K562 (cell line): Measurements from ENCODE around the gene ARMH1. TPM values are rescaled to one million over a fixed set of nuclear protein-coding genes. Genes with fewer than 3 reads are reported as not detected.

Experiments used
- ATF2 ChIP-seq: sonication (generic); formaldehyde crosslinking; IDR thresholded peaks from 2 replicates; pipeline ENCODE4 v1.8.1; 2022; ENCODE audit warnings: missing genetic modification reagents
- BCLAF1 ChIP-seq, 2 experiments: fragments of 450-650 bp in 1 of 2; IDR thresholded peaks; 2 replicates each; pipeline ENCODE4 v1.6.1; 2011 to 2017; ENCODE audit warnings: low read depth in 2 of 2, antibody characterized with exemption in 1 of 2, borderline replicate concordance in 1 of 2, low read length in 1 of 2, mild to moderate bottlenecking in 1 of 2, mixed read lengths in 1 of 2; ENCODE audit not compliant: control insufficient read depth in 1 of 2
- CBX3 ChIP-seq, 2 experiments: IDR thresholded peaks; 1 replicate in 1 of 2; 2 replicates in 1 of 2; pipeline ENCODE4 v1.6.1; 2012; ENCODE audit warnings: inconsistent platforms in 2 of 2, low read length in 2 of 2, borderline replicate concordance in 1 of 2, control low read depth in 1 of 2
- CHD4 ChIP-seq: fragments of 200-600 bp; sonication (generic); IDR thresholded peaks from 3 replicates; pipeline ENCODE4 v1.6.1; 2012; ENCODE audit warnings: low read depth, mild to moderate bottlenecking, mixed read lengths, low read length, inconsistent platforms; ENCODE audit not compliant: insufficient read depth, insufficient replicate concordance, poor library complexity, severe bottlenecking
- DIDO1 ChIP-seq: fragments of 450-650 bp; IDR thresholded peaks from 2 replicates; pipeline ENCODE4 v1.6.1; 2016; ENCODE audit warnings: low read depth, missing biosample characterization, missing genetic modification characterization
- DNMT1 ChIP-seq: fragments of 450-650 bp; IDR thresholded peaks from 2 replicates; pipeline ENCODE4 v1.6.1; 2016; ENCODE audit warnings: antibody characterized with exemption, mild to moderate bottlenecking
- FOXA1 ChIP-seq: fragments of 450-650 bp; IDR thresholded peaks from 2 replicates; pipeline ENCODE4 v1.6.1; 2016; ENCODE audit warnings: mild to moderate bottlenecking, borderline replicate concordance
- HDAC1 ChIP-seq, 2 experiments: fragments of 450-650 bp; IDR thresholded peaks; 2 replicates each; pipeline ENCODE4 v1.6.1; 2016 to 2017; ENCODE audit warnings: inconsistent platforms in 1 of 2, mild to moderate bottlenecking in 1 of 2, moderate library complexity in 1 of 2
- KLF6 ChIP-seq: fragments of 250-450 bp; sonication (Bioruptor Pico); IDR thresholded peaks from 2 replicates; pipeline ENCODE4 v1.4.0; 2020; ENCODE audit warnings: mild to moderate bottlenecking, moderate library complexity, borderline replicate concordance
- MCM2 ChIP-seq: fragments of 450-650 bp; IDR thresholded peaks from 2 replicates; pipeline ENCODE4 v1.6.1; 2017; ENCODE audit warnings: low read depth, mild to moderate bottlenecking
- POLR2A ChIP-seq: fragments of 450-650 bp; conservative IDR thresholded peaks from 2 replicates; pipeline ENCODE4 v1.6.1; 2016
- SMAD1 ChIP-seq: fragments of 150-350 bp; IDR thresholded peaks from 2 replicates; pipeline ENCODE4 v1.6.1; 2014; ENCODE audit warnings: low read length, low read depth; ENCODE audit not compliant: partially characterized antibody
- SMARCB1 ChIP-seq: IDR thresholded peaks from 2 replicates; pipeline ENCODE4 v1.6.1; 2011; ENCODE audit warnings: improper control_type of control experiment, low read depth; ENCODE audit not compliant: insufficient read length
- ZBTB26 ChIP-seq: fragments of 450-650 bp; formaldehyde crosslinking; IDR thresholded peaks from 2 replicates; pipeline ENCODE4 v1.4.0; 2022; ENCODE audit warnings: missing genetic modification characterization
- ZNF436 ChIP-seq: fragments of 250-450, 450-650 bp; sonication (Bioruptor Pico); formaldehyde crosslinking; IDR thresholded peaks from 2 replicates; pipeline ENCODE4 v1.7.0; 2020; ENCODE audit warnings: mild to moderate bottlenecking
- ZNF445 ChIP-seq: fragments of 250-450 bp; sonication (Bioruptor Pico); IDR thresholded peaks from 2 replicates; pipeline ENCODE4 v1.4.0; 2020; ENCODE audit warnings: low read depth, mild to moderate bottlenecking, moderate library complexity
- ZNF511 ChIP-seq: sonication (generic); formaldehyde crosslinking; IDR thresholded peaks from 2 replicates; pipeline ENCODE4 v1.8.0; 2022; ENCODE audit warnings: mild to moderate bottlenecking, missing genetic modification reagents
- ZNF584 ChIP-seq: fragments of 200-800 bp; sonication (Bioruptor generic); IDR thresholded peaks from 2 replicates; pipeline ENCODE4 v1.6.1; 2016; ENCODE audit warnings: low read depth, mild to moderate bottlenecking, missing genetic modification characterization, missing compliant biosample characterization
- ZNF644 ChIP-seq: fragments of 200-800 bp; sonication (Bioruptor generic); IDR thresholded peaks from 2 replicates; pipeline ENCODE4 v1.6.1; 2016; ENCODE audit warnings: low read depth, missing genetic modification characterization, missing compliant biosample characterization
- polyA plus RNA-seq, 8 experiments: library from polyadenylated mRNA; depleted of rRNA in 4 of 8; stranded (reverse) in 5 of 8; unstranded in 3 of 8; fragments of >200 nt; fragmentation: Nextera tagmentation in 2 of 8; fragmentation: Illumina TruSeq in 1 of 8; extraction: Ambion mirVana in 2 of 8; extraction: Trizol in 1 of 8; gene quantifications; 2 replicates each; pipeline versions ENCODE4 v1.2.1 to v1.2.3, GENCODE V29; 2011 to 2014; ENCODE audit warnings: inconsistent platforms in 1 of 8, missing spikeins in 1 of 8
- total RNA-seq, 7 experiments: library from RNA; depleted of rRNA in 6 of 7; stranded (reverse); fragments of >200 nt in 6 of 7; fragmentation: Illumina TruSeq in 2 of 7; extraction: Trizol in 2 of 7; gene quantifications; 2 replicates each; pipeline versions ENCODE4 v1.2.1 to v1.2.3, GENCODE V29; 2011 to 2021; ENCODE audit warnings: low replicate concordance in 1 of 7

The ARMH1 gene
- total and polyA plus RNA-seq, 9 of the 15 experiments (the other 6 are each of a cell fraction or from before 2014, with no cell fraction given): 0.41 TPM; not detected in 8

GRCh38 chr1:44721485-44722361, 47.2 kb downstream of the ARMH1 start (continued):
- TF ChIP-seq DIDO1 (tag): peak; percentile 72
- peak; percentile 100 for TF ChIP-seq ZBTB26 (CRISPR knock-in tag)
- no peak for TF ChIP-seq MCM2
- TF ChIP-seq KLF6 (CRISPR knock-in tag): peak; percentile 86
- peak; percentile 89 for TF ChIP-seq ZNF584 (CRISPR knock-in tag)
- peak; percentile 99 for TF ChIP-seq ZNF436 (CRISPR knock-in tag)
- peak in 1 of 2 experiments; percentile 95; a peak in 2 of 3 replicates for TF ChIP-seq CBX3 (IDR thresholded peaks at IDR 0.05; ENCODE audit: borderline replicate concordance in 1 of 2, low read length in 2 of 2)
- no peak for TF ChIP-seq SMARCB1
- no peak; the same call in 1 of the 2 replicates for TF ChIP-seq DNMT1
- TF ChIP-seq BCLAF1 (IDR thresholded peaks at IDR 0.05; ENCODE audit: borderline replicate concordance in 1 of 2, control insufficient read depth in 1 of 2, low read depth in 2 of 2, low read length in 1 of 2): peak; percentile 86 to 100
- TF ChIP-seq CHD4: no peak
- no peak for TF ChIP-seq FOXA1
- no peak for TF ChIP-seq ATF2 (CRISPR knock-in tag)
- peak; percentile 100 for TF ChIP-seq SMAD1
- 0 out of 2 replicates have a peak, but pooled peaks have one; percentile 87 for TF ChIP-seq ZNF644
- TF ChIP-seq HDAC1 (IDR thresholded peaks at IDR 0.05): peak; percentile 24 to 84
- TF ChIP-seq ZNF445 (CRISPR knock-in tag): peak; percentile 99
- peak; percentile 98 for TF ChIP-seq ZNF511
- peak; percentile 100 for TF ChIP-seq POLR2A
